K562 (cell line): Measurements from ENCODE around the gene RPL15. TPM values are rescaled to one million over a fixed set of nuclear protein-coding genes. Genes with fewer than 3 reads are reported as not detected.
"Not testable (repeated sequence)": the region's sequence is repeated elsewhere in the genome, so short reads cannot be mapped to it uniquely, and the experiment has no call there.

Experiments
- ATAC-seq: fragments of 200-7000 bp; cut with Tn5 transposase; 3 replicates; pipeline ENCODE4 v1.9.1; 2020; ENCODE audit warnings: moderate library complexity
- BruUV-seq: library from RNA; stranded (reverse); fragments of 400-500 nt; replicated peaks from 2 replicates; lab custom pipeline; 2021; lab: Mats Ljungman, UMichigan
- CTCF ChIA-PET: fragments of 300-600 bp; formaldehyde crosslinking; extraction: SDS; loops from one replicate; lab custom pipeline; 2021; ENCODE audit warnings: low intra/inter-chr PET ratio; lab: Yijun Ruan, JAX
- POLR2A ChIA-PET: fragments of 300-600, 350-650 bp; sonication (Branson Sonifier 250); formaldehyde crosslinking; extraction: SDS; loops from one replicate; lab custom pipeline; 2021; ENCODE audit warnings: antibody characterized with exemption, inconsistent platforms; lab: Yijun Ruan, JAX
- DNase-seq, 4 experiments: peaks; one replicate each; pipeline versions ENCODE4 v3.0.0 to v3.0.0-alpha.2; 2011 to 2018; ENCODE audit warnings: low spot score in 3 of 4, mixed read lengths in 3 of 4; ENCODE audit errors: extremely low read depth in 1 of 4
- FAIRE-seq: peaks from 2 replicates; lab custom pipeline; 2011; peaks lifted over from hg19 to GRCh38; lab: Jason Lieb, UNC
- H2AFZ ChIP-seq: 2 replicates; pipeline ENCODE4 v1.6.0; 2011; ENCODE audit warnings: low read depth, low read length, control low read depth, inconsistent platforms
- H3K27ac ChIP-seq: fragments of 200-600 bp; 3 replicates; pipeline ENCODE4 v1.8.0; 2011; ENCODE audit warnings: low read depth, mild to moderate bottlenecking, control low read depth, inconsistent platforms, low read length, moderate library complexity, mixed read lengths; ENCODE audit errors: extremely low read depth
- H3K27me3 ChIP-seq, 2 experiments: fragments of 300-600 bp in 1 of 2; 2 replicates in 1 of 2; 3 replicates in 1 of 2; pipeline versions ENCODE4 v1.6.0 to v1.8.0; 2011; ENCODE audit warnings: inconsistent platforms in 2 of 2, low read length in 2 of 2, mild to moderate bottlenecking in 1 of 2, mixed read lengths in 1 of 2, moderate library complexity in 1 of 2; ENCODE audit not compliant: control insufficient read depth in 2 of 2, insufficient read depth in 2 of 2
- H3K36me3 ChIP-seq: fragments of 300-600 bp; 3 replicates; pipeline ENCODE4 v1.8.0; 2011; ENCODE audit warnings: mild to moderate bottlenecking, low read length, inconsistent platforms; ENCODE audit not compliant: control insufficient read depth, insufficient read depth
- H3K4me1 ChIP-seq, 2 experiments: fragments of 200-600 bp in 1 of 2; replicated peaks in 1 of 2; 2 replicates in 1 of 2; 3 replicates in 1 of 2; pipeline versions ENCODE4 v1.5.1 to v1.8.0; 2011; ENCODE audit warnings: inconsistent platforms in 2 of 2, low read length in 2 of 2, mild to moderate bottlenecking in 1 of 2, mixed read lengths in 1 of 2, moderate library complexity in 1 of 2; ENCODE audit not compliant: control insufficient read depth in 2 of 2, insufficient read depth in 2 of 2
- H3K4me2 ChIP-seq: 2 replicates; pipeline ENCODE4 v1.6.1; 2011; ENCODE audit warnings: low read length, control low read depth, inconsistent platforms, mixed read lengths; ENCODE audit not compliant: insufficient read depth
- H3K4me3 ChIP-seq: fragments of 200-600 bp; sonication (generic), shearing (Covaris generic); 2 replicates; pipeline ENCODE4 v1.5.1; 2016; ENCODE audit warnings: control low read depth, inconsistent platforms
- H3K79me2 ChIP-seq: fragments of 200-600 bp; 3 replicates; pipeline ENCODE4 v1.8.0; 2011; ENCODE audit warnings: low read length, inconsistent platforms; ENCODE audit not compliant: control insufficient read depth, insufficient read depth
- H3K9ac ChIP-seq, 2 experiments: 2 replicates each; pipeline versions ENCODE4 v1.6.0 to v1.6.1; 2011; ENCODE audit warnings: low read depth in 2 of 2, low read length in 2 of 2, control low read depth in 1 of 2, inconsistent platforms in 1 of 2, mild to moderate bottlenecking in 1 of 2, mixed read lengths in 1 of 2; ENCODE audit not compliant: insufficient read depth in 1 of 2
- H3K9me1 ChIP-seq: one replicate; pipeline ENCODE4 v1.6.0; 2011; ENCODE audit warnings: inconsistent platforms, mild to moderate bottlenecking, low read length, moderate library complexity; ENCODE audit not compliant: control insufficient read depth, insufficient read depth
- H3K9me3 ChIP-seq: replicated peaks from 2 replicates; pipeline ENCODE4 v1.5.1; 2011; ENCODE audit warnings: low read depth, low read length, inconsistent platforms; ENCODE audit not compliant: control insufficient read depth, insufficient read depth
- H4K20me1 ChIP-seq: replicated peaks from 2 replicates; pipeline ENCODE4 v1.6.1; 2011; ENCODE audit warnings: low read length, inconsistent platforms, mixed read lengths; ENCODE audit not compliant: control insufficient read depth, insufficient read depth
- ARID4B ChIP-seq: sonication (generic); formaldehyde crosslinking; IDR thresholded peaks from 2 replicates; pipeline ENCODE4 v1.8.0; 2022; ENCODE audit warnings: mild to moderate bottlenecking, missing genetic modification reagents
- CEBPG ChIP-seq, 3 experiments: fragments of 200-800 bp in 1 of 3; sonication (Bioruptor generic) in 1 of 3; sonication (generic) in 1 of 3; formaldehyde crosslinking in 1 of 3; IDR thresholded peaks in 2 of 3; conservative IDR thresholded peaks in 1 of 3; 2 replicates each; pipeline versions ENCODE4 v1.6.1 to v1.8.0; 2016 to 2022; ENCODE audit warnings: missing compliant biosample characterization in 2 of 3, missing genetic modification characterization in 2 of 3, mild to moderate bottlenecking in 1 of 3, missing genetic modification reagents in 1 of 3
- E4F1 ChIP-seq: fragments of 250-450 bp; sonication (Bioruptor Pico); IDR thresholded peaks from 2 replicates; pipeline ENCODE4 v1.5.0; 2021; ENCODE audit warnings: mild to moderate bottlenecking, borderline replicate concordance
- HES1 ChIP-seq: fragments of 450-650 bp; IDR thresholded peaks from 2 replicates; pipeline ENCODE4 v1.6.1; 2016; ENCODE audit warnings: low read depth, mild to moderate bottlenecking, moderate library complexity
- PKNOX1 ChIP-seq: fragments of 450-650 bp; IDR thresholded peaks from 2 replicates; pipeline ENCODE4 v1.6.1; 2016
- SP1 ChIP-seq: sonication (generic); formaldehyde crosslinking; IDR thresholded peaks from 2 replicates; pipeline ENCODE4 v1.8.1; 2022; ENCODE audit warnings: mild to moderate bottlenecking, missing genetic modification reagents
- WGBS: fragments of 100-300 bp; shearing (Covaris generic); methylation state at CpG from one replicate; pipeline ENCODE4 v1.1.6; 2016; ENCODE audit warnings: low coverage, mixed read lengths; ENCODE audit not compliant: insufficient coverage; ENCODE audit errors: missing lambda C conversion rate; 5-methylcytosine and 5-hydroxymethylcytosine counted together
- in situ Hi-C: fragments of 300-500 bp; cut with MboI; formaldehyde crosslinking; loops from 4 replicates; pipeline ENCODE4 v1.15.0; 2018; ENCODE audit warnings: inconsistent platforms, mixed read lengths
- intact Hi-C: fragments of 100-400 bp; cut with micrococcal nuclease; formaldehyde crosslinking; loops from 2 replicates; pipeline ENCODE4 v1.14.2; 2022
- polyA plus RNA-seq, 8 experiments: library from polyadenylated mRNA; depleted of rRNA in 4 of 8; stranded (reverse) in 5 of 8; unstranded in 3 of 8; fragments of >200 nt; fragmentation: Nextera tagmentation in 2 of 8; fragmentation: Illumina TruSeq in 1 of 8; extraction: Ambion mirVana in 2 of 8; extraction: Trizol in 1 of 8; gene quantifications; 2 replicates each; pipeline versions ENCODE4 v1.2.1 to v1.2.3, GENCODE V29; 2011 to 2014; ENCODE audit warnings: inconsistent platforms in 1 of 8, missing spikeins in 1 of 8
- total RNA-seq, 7 experiments: library from RNA; depleted of rRNA in 6 of 7; stranded (reverse); fragments of >200 nt in 6 of 7; fragmentation: Illumina TruSeq in 2 of 7; extraction: Trizol in 2 of 7; gene quantifications; 2 replicates each; pipeline versions ENCODE4 v1.2.1 to v1.2.3, GENCODE V29; 2011 to 2021; ENCODE audit warnings: low replicate concordance in 1 of 7

The RPL15 gene
- total and polyA plus RNA-seq, 9 of the 15 experiments (the other 6 are each of a cell fraction or from before 2014, with no cell fraction given): 2,393 to 8,850 (median 3,928) TPM

- POLR2A ChIA-PET: interaction anchor here (0.7 to 7.1 kb wide), 17 partner anchors 10 to 572 kb away, joined by 3 to 165 read pairs (median 5); no protein-coding TSS in a partner anchor
- Histone ChIP-seq H3K4me1 (peaks cover 8 to 24% of the 10 kb centered on the region in 2 experiments), H3K79me2 (peaks cover 60% of the 10 kb centered on the region), H3K36me3 (peaks cover 43% of the 10 kb centered on the region), H3K9ac (peak overlapping the region; percentile 54 to 97; a peak in 3 of 4 replicates), H3K4me3 (peak overlapping the region; percentile 73), H3K27ac (peak overlapping the region; percentile 91), H3K4me2 (peak overlapping the region; percentile 91)
- H3K27me3 ChIP-seq; CTCF ChIA-PET; H2AFZ ChIP-seq; ATAC-seq; H3K9me3 ChIP-seq; in situ Hi-C loops; TF ChIP-seq CEBPG (tag; conservative IDR thresholded peaks at IDR 0.05 in 1 of 2, IDR thresholded peaks at IDR 0.05 in 1 of 2): not testable (repeated sequence)
- intact Hi-C loops: loop anchor here (10.0 kb wide), 1 partner anchor 576 kb away; the partner anchor contains the start of gene THRB
- 0 out of 2 replicates have a peak, but pooled peaks have one; percentile 13 for TF ChIP-seq ARID4B (CRISPR knock-in tag)
- 0 out of 2 replicates have a peak, but pooled peaks have one; percentile 32 for TF ChIP-seq SP1 (CRISPR knock-in tag)
- TF ChIP-seq CEBPG (CRISPR knock-in tag; IDR thresholded peaks at IDR 0.05): peak; percentile 3; the same call in 1 of the 2 replicates
- 0 out of 2 replicates have a peak, but pooled peaks have one; percentile 11 for TF ChIP-seq E4F1
- 0 out of 2 replicates have a peak, but pooled peaks have one; percentile 10 for TF ChIP-seq HES1
- TF ChIP-seq PKNOX1: peak; percentile 78
- TF ChIP-seq, all 486 proteins: peak for 6; not testable (repeated sequence) for 480
- DNase-seq, BruUV-seq, H3K9me1 ChIP-seq, FAIRE-seq: not testable (repeated sequence)
- H4K20me1 ChIP-seq: peaks cover 22% of the 10 kb centered on the region
- WGBS: under 1% methylated on average over 12 of the region's 12 CpGs
Measured at GRCh38 chr3:23918331-23918730, 1.4 kb downstream of the RPL15 start.
